ENCODE measurements around the gene HLA-DMB. TPM values are rescaled to one million over a fixed set of nuclear protein-coding genes. Genes with fewer than 3 reads are reported as not detected.

The HLA-DMB gene
- total RNA-seq, 3 donors from 2014 or later (not counting 1 experiment from before 2014, with no cell fraction given) = 19.5 to 28.1 (median 23.0) TPM

DNA sequence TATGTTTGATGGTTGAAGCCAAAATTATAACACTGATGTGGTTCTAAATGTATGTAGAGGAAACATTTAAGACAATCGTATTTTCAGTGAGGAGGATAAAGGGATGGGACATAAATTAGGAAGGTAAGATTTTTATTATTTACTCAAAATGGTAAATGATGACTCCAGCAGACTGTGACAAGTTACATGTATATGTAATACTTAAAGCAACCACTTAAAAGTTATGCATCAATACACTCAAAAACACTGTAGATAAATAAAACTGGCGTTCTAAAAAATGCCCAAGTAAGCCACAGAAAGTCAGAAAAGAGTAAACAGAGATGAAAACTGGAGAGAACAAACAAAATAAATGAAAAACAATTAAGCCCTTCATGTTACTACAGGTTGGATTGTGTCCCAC lies 18.7 kb downstream of the HLA-DMB start:
- no peak for TF ChIP-seq CTCF (IDR thresholded peaks at IDR 0.05)
- intact Hi-C loops (cut with micrococcal nuclease) = no loop called here
- no peak overlapping the region for H3K27ac Mint-ChIP-seq
- no peaks in the 10 kb centered on the region for H3K9me3 Mint-ChIP-seq
- Histone ChIP-seq H3K4me3 (ENCODE audit: low read length) (no peak overlapping the region), H3K27me3 (ENCODE audit: control insufficient read depth, insufficient read depth, low read length) (no peaks in the 10 kb centered on the region), H3K9me3 (ENCODE audit: control insufficient read depth, insufficient read depth, low read length) (no peaks in the 10 kb centered on the region), H3K4me1 (ENCODE audit: control insufficient read depth, insufficient read depth, low read length) (no peaks in the 10 kb centered on the region), H3K36me3 (ENCODE audit: control insufficient read depth, insufficient read depth, low read length) (no peaks in the 10 kb centered on the region), H3K27ac (ENCODE audit: low read length) (no peak overlapping the region)
- no peaks in the 10 kb centered on the region for H3K36me3 Mint-ChIP-seq
- no peaks in the 10 kb centered on the region for H3K4me1 Mint-ChIP-seq
- no peak overlapping the region for H3K4me3 Mint-ChIP-seq
- DNase-seq (no peak), ATAC-seq (no peak)
- peaks cover 4 to 7% of the 10 kb centered on the region in 2 donors for H3K27me3 Mint-ChIP-seq (ENCODE audit: low read depth in 2 of 2)
- 71% methylated on average over 1 of the region's 2 CpGs for WGBS (ENCODE audit: insufficient coverage)

DNA sequence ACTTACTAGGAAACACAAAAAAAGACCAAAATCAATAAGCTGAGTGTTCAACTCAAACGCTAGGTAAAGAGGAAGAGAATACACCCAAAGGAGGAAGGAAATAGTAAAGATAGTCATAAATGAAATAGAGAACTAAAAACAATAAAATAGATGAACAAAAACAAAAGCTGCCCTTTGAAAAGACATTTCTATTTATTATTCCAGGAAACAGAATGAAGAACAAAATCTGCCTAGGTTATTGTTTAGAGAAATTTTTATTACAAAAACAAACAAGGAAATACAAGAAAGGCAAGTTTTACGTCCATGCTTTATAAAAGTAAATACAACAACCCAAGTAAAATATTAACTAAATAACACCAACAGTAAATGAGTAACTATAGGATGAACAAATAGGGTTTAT lies 20.1 kb downstream of the HLA-DMB start:
- intact Hi-C loops (cut with micrococcal nuclease) = no loop called here
- Mint-ChIP-seq H3K4me3 (no peak overlapping the region), H3K27ac (no peak overlapping the region), H3K4me1 (no peaks in the 10 kb centered on the region), H3K9me3 (no peaks in the 10 kb centered on the region), H3K36me3 (no peaks in the 10 kb centered on the region), H3K27me3 (ENCODE audit: low read depth in 2 of 2) (peaks cover 4% of the 10 kb centered on the region in 2 donors)
- Histone ChIP-seq H3K4me1 (ENCODE audit: control insufficient read depth, insufficient read depth, low read length) (no peaks in the 10 kb centered on the region), H3K9me3 (ENCODE audit: control insufficient read depth, insufficient read depth, low read length) (no peaks in the 10 kb centered on the region), H3K27me3 (ENCODE audit: control insufficient read depth, insufficient read depth, low read length) (no peaks in the 10 kb centered on the region), H3K27ac (ENCODE audit: low read length) (no peak overlapping the region), H3K36me3 (ENCODE audit: control insufficient read depth, insufficient read depth, low read length) (no peaks in the 10 kb centered on the region), H3K4me3 (ENCODE audit: low read length) (no peak overlapping the region)
- no peak for TF ChIP-seq CTCF (IDR thresholded peaks at IDR 0.05)
- ATAC-seq = no peak
- WGBS (ENCODE audit: insufficient coverage) = no CpG with 5 or more reads among the region's 2 CpGs
- no peak for DNase-seq

DNA sequence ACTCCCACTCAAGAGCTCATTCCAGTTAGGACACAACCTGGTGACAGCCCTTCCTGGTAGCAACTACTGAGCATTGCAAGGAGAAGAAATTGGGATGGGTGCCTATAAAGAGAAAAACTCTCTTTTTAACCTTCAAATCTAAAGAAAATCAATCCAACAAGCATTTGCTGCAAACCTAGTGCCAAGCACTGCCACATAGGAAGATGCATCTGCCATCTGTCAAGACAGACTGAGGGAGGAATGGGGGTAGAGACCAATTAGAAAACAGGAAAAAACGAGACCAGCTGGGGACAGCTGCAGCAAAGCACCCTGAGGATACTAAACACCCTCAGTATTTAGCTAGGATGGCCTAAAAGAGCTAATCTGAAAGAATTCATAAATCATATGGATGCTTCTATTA lies 27.9 kb downstream of the HLA-DMB start:
- Histone ChIP-seq H3K27me3 (ENCODE audit: control insufficient read depth, insufficient read depth, low read length) (no peaks in the 10 kb centered on the region), H3K9me3 (ENCODE audit: control insufficient read depth, insufficient read depth, low read length) (no peaks in the 10 kb centered on the region), H3K36me3 (ENCODE audit: control insufficient read depth, insufficient read depth, low read length) (no peaks in the 10 kb centered on the region), H3K4me3 (ENCODE audit: low read length) (no peak overlapping the region), H3K27ac (ENCODE audit: low read length) (no peak overlapping the region), H3K4me1 (ENCODE audit: control insufficient read depth, insufficient read depth, low read length) (no peaks in the 10 kb centered on the region)
- H3K27ac Mint-ChIP-seq = no peak overlapping the region
- TF ChIP-seq CTCF (IDR thresholded peaks at IDR 0.05) = no peak
- no peaks in the 10 kb centered on the region for H3K9me3 Mint-ChIP-seq
- H3K27me3 Mint-ChIP-seq (ENCODE audit: low read depth in 2 of 2) = peaks cover 8 to 9% of the 10 kb centered on the region in 2 donors
- intact Hi-C loops (cut with micrococcal nuclease) = no loop called here
- DNase-seq (no peak), ATAC-seq (no peak)
- 83% methylated on average over 1 of the region's 1 CpG for WGBS (ENCODE audit: insufficient coverage)
- no peaks in the 10 kb centered on the region for H3K4me1 Mint-ChIP-seq
- no peak overlapping the region for H3K4me3 Mint-ChIP-seq
- no peaks in the 10 kb centered on the region for H3K36me3 Mint-ChIP-seq

GRCh38 chr6:32908897-32909296 lies 31.9 kb downstream of the HLA-DMB start:
- Histone ChIP-seq H3K4me3 (ENCODE audit: low read length) (no peak overlapping the region), H3K4me1 (ENCODE audit: control insufficient read depth, insufficient read depth, low read length) (no peaks in the 10 kb centered on the region), H3K36me3 (ENCODE audit: control insufficient read depth, insufficient read depth, low read length) (no peaks in the 10 kb centered on the region), H3K27ac (ENCODE audit: low read length) (no peak overlapping the region), H3K9me3 (ENCODE audit: control insufficient read depth, insufficient read depth, low read length) (no peaks in the 10 kb centered on the region), H3K27me3 (ENCODE audit: control insufficient read depth, insufficient read depth, low read length) (no peaks in the 10 kb centered on the region)
- Mint-ChIP-seq H3K9me3 (no peaks in the 10 kb centered on the region), H3K27ac (no peak overlapping the region), H3K36me3 (no peaks in the 10 kb centered on the region), H3K27me3 (ENCODE audit: low read depth in 2 of 2) (peaks cover 0 to 4% of the 10 kb centered on the region in 2 donors), H3K4me3 (no peak overlapping the region), H3K4me1 (no peaks in the 10 kb centered on the region)
- ATAC-seq = no peak
- no CpG with 5 or more reads among the region's 2 CpGs for WGBS (ENCODE audit: insufficient coverage)
- TF ChIP-seq CTCF (IDR thresholded peaks at IDR 0.05) = no peak
- intact Hi-C loops (cut with micrococcal nuclease) = no loop called here
- no peak for DNase-seq
